NCI-H345 (cell line): Measurements from ENCODE around the gene HSPA13.
"Not testable (repeated sequence)": the region's sequence is repeated elsewhere in the genome, so short reads cannot be mapped to it uniquely, and the experiment has no call there.

Experiments used
- DNase-seq: peaks from one replicate; lab custom pipeline; 2025; lab: John Stamatoyannopoulos, UW

The HSPA13 gene

DNA sequence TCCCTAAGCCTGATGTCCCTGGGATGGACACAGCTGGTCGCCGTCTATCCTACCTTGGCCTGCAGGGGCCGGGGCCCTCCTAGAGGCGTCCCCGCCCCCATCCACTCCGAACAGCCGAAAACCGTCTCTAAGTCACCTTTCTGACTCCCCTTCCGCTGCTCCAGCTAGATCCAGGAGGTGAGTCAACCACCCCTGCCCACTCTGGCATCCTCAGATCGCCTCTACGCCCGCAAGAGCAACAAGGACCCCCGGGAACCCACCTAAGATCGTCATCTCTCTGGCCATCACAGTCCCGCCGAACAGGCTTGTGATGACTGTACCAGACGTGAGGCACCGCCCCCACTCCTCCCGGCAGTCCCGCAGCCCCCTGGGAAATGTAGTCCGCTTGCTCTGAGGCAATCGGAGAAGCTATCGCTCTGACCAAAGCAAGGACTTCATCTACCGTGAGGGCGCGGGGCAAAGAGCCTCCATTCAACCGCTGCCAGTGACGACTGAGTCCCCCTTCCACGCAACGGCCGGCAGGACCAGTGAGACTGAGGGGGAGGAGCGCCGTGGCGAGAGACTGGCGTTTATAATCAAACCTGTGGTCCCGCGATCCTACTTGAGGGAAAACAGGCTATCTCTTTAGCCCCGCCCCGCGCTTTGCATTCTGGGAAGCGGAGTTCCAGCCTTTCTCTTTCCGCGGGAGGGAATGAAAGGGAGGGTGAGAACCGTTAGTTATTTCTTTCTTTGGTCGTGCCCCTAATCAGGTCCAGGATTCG, at the start of gene HSPA13:
Gene HSPA13 (minus strand): TSS at position 312 of the 761 bp plus-strand sequence. CDS start 27 bp downstream, at position 285.
- peak; percentile 100 for DNase-seq

GRCh38 chr21:14418920-14419319, 36.0 kb upstream of the HSPA13 start:
- no peak for DNase-seq

DNA sequence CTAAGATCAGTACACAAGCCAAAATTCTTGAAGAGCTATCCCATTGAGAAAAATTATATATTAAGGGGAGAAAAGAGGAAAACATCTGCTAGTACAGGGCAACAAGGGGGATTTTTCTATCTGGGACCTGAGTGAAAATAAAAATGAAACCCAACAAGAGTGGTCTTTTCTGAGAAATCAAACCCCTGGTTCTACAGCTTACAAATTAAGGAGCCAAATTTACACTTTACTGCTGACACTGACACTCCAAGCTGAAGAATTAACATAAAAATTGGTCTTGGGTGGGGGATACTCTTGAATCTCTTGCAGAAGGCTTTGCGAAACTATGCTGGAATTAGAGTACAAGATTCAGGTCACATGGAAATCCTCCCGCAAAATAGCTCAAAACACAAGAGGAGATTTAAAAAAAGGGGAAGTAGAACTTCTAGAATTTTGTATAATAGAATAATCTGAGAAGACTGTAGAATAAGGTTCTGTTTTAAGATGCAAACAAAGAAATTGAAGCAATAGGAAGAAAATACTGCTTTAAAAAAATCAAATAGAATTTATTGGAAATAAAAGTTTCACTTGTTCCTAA, 32.1 kb upstream of the HSPA13 start:
- no peak for DNase-seq

GRCh38 chr21:14405962-14406361, 23.0 kb upstream of the HSPA13 start:
- DNase-seq = no peak

DNA sequence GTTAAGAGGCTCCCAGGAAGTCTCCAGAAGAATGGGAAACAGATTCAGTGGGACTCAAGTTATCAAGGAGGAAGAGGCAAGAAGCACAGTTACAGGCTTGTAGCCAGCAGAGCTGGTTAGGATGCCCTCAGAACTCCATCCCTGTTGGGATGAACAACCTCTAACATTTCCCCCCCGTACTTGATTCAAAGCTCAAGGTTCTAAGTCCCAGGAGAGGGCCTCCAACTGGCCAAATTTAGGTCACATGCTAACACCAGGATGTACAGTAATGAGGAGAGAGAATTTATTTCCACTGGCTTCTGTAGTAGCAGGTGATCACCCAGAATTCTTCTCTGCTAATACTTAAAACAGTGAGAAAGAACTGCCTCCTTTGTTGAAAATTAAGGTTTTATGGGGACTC, 22.3 kb upstream of the HSPA13 start:
- no peak for DNase-seq

- peak; percentile 26 for DNase-seq
These were observed 20.9 kb upstream of the HSPA13 start for GRCh38 chr21:14403681-14404318.

GRCh38 chr21:14401217-14401616, 18.3 kb upstream of the HSPA13 start:
- no peak for DNase-seq

- no peak for DNase-seq
These were observed 5.3 kb upstream of the HSPA13 start for GRCh38 chr21:14388282-14388681.

DNA sequence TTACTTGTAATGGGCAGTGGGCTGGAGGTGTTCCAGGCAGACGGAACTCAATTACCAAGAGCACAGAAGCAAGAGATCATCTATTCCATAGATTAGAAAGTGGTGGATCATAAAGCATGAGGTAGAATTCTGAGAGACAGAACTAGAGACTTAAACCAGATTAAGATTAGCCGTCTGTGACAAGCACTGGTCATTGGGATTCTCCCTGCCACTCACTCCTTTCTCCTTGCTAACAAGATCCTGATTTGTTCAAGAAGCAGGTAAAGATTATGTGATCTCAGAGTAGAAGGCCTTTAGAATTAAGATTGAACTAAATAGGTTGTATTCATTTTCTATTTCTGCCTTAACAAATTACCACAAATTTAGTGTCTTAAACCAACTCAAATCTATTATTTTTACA, 1.5 kb upstream of the HSPA13 start:
- no peak for DNase-seq

GRCh38 chr21:14383596-14384180, 742 bp upstream of the HSPA13 start:
- DNase-seq = peak; percentile 19

DNA sequence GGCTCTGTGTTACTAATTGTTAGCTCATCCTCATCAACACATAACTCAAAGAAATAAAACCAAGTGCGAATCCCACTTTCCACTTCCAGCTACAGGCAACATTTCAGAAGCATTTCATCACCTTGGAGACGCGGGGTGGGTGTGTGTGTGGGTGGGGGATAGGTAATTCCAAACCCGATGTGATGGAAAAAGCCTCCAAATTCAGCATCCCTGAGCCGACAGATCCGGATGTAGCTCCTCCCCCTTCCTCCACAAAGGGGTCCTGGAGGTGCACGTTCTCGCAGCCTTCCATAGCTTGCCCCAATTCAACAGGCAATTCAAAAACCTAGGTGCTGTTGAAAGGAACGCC, 486 bp downstream of the HSPA13 start:
- peak; percentile 67 for DNase-seq

DNA sequence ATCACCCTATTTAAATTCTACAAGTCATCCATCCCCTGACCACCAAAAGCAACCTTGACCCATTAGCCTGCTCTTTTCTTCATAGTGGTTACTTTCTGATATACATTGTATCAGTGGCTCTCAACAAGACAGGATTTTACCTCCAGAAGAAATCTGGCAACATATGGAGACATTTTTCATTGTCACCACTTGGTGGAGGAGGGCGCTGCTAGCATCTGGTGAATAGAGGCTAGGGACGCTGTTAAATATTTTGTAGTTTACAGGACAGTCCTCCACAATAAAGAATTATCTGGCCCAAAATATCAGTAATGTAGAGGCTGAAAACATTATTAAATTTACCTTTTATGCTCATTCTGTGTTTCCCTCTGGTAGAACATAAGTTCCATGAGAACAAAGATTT, 6.1 kb downstream of the HSPA13 start:
- no peak for DNase-seq

- no peak for DNase-seq
These were observed 15.9 kb downstream of the HSPA13 start for GRCh38 chr21:14366998-14367397.

DNA sequence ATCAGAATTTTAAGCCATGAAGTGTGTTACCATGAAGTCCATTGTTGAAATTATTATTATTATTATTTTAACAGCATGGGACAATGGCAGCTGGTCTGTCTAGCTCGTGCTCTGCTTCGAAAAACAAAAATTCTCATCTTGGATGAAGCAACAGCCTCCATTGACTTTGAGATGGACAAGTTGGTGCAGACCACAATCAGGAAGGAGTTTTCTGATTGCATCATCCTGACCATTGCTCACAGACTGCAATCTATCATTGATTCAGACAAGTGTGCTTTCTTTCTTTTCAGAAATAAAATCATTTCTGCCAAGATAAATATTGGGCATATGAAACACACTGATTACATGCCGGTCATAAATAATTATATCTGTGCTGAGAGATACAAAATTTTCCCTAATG, 21.0 kb downstream of the HSPA13 start:
- DNase-seq = no peak

DNA sequence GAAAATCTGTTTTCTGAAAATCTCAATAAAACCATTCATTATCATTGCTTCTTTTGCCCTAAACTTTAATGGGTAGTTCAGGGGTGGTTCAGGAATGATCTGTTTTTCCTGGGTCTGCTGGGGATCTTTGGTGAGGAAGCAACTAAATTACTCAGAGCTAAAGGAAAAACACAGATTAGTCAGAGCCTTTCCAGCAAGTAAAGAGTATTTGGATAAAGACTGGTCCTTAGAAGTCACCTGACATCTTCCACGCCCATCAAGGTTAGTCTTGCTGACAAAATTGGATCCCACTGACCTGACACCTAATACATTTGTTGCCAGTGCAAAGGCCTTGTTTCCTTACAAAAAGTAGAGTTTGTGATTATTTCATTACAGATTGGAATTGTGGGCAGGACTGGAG, 24.2 kb downstream of the HSPA13 start:
- no peak for DNase-seq

- DNase-seq = no peak
These were observed 26.2 kb downstream of the HSPA13 start for GRCh38 chr21:14356746-14357145.

GRCh38 chr21:14354515-14354914, 28.4 kb downstream of the HSPA13 start:
- DNase-seq = no peak

DNA sequence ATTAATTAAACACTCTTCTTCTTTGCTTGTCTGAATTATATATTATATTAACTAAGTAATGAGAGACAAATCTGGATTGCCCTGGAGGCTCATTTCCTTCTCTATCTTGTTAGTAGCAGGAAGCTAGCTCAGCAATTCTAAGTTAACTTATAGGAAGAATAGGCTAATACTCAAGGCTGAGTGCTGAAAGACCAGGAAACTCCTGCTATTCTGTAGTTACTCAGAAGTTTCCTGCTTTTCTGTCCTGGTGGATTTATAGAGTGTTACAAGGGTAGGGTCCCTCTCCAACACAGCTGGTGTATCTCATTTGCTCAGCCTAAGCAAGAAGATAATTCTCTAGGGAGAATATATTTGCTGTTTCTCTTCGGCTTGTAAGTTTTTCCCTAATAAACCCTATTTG, 29.2 kb downstream of the HSPA13 start:
- no peak for DNase-seq

DNA sequence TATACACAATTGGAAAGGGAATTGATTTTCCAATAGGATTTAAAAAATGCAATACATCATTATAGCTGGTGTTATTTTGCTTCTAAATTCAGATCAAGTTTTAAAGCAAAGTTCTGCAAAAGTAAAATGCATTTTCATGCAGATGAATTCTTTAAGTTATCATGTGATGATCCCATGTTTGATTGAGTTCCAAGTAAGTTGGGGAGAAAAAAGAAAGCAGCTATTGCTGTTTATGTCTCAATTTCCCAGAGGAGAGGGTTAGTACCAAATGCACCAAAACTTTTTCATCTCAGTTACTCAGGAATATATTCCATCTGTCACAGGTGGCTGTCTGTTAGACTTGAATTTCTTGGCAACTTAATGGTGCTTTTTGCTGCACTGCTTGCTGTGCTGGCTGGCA, 29.7 kb downstream of the HSPA13 start:
- DNase-seq = no peak

- not testable (repeated sequence) for DNase-seq
These were observed 55.6 kb downstream of the HSPA13 start for GRCh38 chr21:14327346-14327745.

DNA sequence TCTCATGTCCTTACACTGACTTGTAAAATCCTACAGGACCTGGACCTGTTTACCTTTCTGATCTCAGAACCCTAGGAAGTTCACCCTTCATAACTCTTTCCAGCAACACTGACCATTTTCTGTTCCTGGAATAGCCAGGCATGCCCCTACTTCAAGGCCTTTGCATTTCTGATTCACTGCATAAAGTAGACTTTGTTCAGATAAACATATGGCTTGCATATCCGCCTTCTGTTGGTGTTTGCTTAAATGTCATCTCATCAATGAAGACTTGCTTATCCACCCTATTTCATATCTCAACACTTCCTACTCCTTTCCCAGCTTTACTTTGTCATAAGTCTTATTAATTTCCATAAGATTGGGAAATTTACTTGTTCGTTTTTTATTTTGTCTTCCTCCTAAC, 57.4 kb downstream of the HSPA13 start:
- DNase-seq = no peak
